SK-N-SH treated with all-trans-retinoic acid at 6 μM for 48 hours (cell line): Measurements from ENCODE around the gene EXOSC10.

Experiments
- ATAC-seq: fragments of 200-7000 bp; cut with Tn5 transposase; 3 replicates; pipeline ENCODE4 v1.9.1; 2020; ENCODE audit warnings: mild to moderate bottlenecking, moderate library complexity
- ARNTL ChIP-seq: fragments of 450-650 bp; formaldehyde crosslinking; IDR thresholded peaks from 2 replicates; pipeline ENCODE4 v1.5.0; 2020; ENCODE audit warnings: low read depth, mild to moderate bottlenecking, moderate library complexity, borderline replicate concordance
- BACH2 ChIP-seq: fragments of 250-450 bp; sonication (Bioruptor Pico); IDR thresholded peaks from 2 replicates; pipeline ENCODE4 v1.9.0; 2021; ENCODE audit warnings: mild to moderate bottlenecking, borderline replicate concordance
- CREB5 ChIP-seq: fragments of 250-450 bp; sonication (Bioruptor Pico); IDR thresholded peaks from 2 replicates; pipeline ENCODE4 v1.5.1; 2020; ENCODE audit warnings: low read depth, mild to moderate bottlenecking, moderate library complexity
- CSDC2 ChIP-seq: fragments of 250-450 bp; sonication (Bioruptor Pico); IDR thresholded peaks from 2 replicates; pipeline ENCODE4 v1.5.0; 2020; ENCODE audit warnings: mild to moderate bottlenecking, moderate library complexity
- CSRNP3 ChIP-seq: fragments of 250-450 bp; sonication (Bioruptor Pico); IDR thresholded peaks from 2 replicates; pipeline ENCODE4 v1.5.1; 2021; ENCODE audit warnings: mild to moderate bottlenecking, moderate library complexity
- ESRRG ChIP-seq: fragments of 250-450 bp; sonication (Bioruptor Pico); IDR thresholded peaks from 2 replicates; pipeline ENCODE4 v1.6.1; 2021; ENCODE audit warnings: mild to moderate bottlenecking
- GLIS3 ChIP-seq: fragments of 250-450 bp; sonication (Bioruptor Pico); IDR thresholded peaks from 2 replicates; pipeline ENCODE4 v1.5.0; 2020; ENCODE audit warnings: mild to moderate bottlenecking, moderate library complexity
- OSR1 ChIP-seq: fragments of 250-450 bp; sonication (Bioruptor Pico); IDR thresholded peaks from 2 replicates; pipeline ENCODE4 v1.8.0; 2022; ENCODE audit warnings: moderate library complexity, mild to moderate bottlenecking, inconsistent platforms
- PPARA ChIP-seq: fragments of 250-450 bp; sonication (Bioruptor Pico); IDR thresholded peaks from 2 replicates; pipeline ENCODE4 v1.5.0; 2020; ENCODE audit warnings: mild to moderate bottlenecking, borderline replicate concordance
- RARB ChIP-seq: fragments of 250-450 bp; sonication (Bioruptor Pico); IDR thresholded peaks from 2 replicates; pipeline ENCODE4 v1.8.0; 2021; ENCODE audit warnings: mild to moderate bottlenecking, moderate library complexity
- SNAI2 ChIP-seq: fragments of 250-450 bp; sonication (Bioruptor Pico); IDR thresholded peaks from 2 replicates; pipeline ENCODE4 v1.5.0; 2020; ENCODE audit warnings: mild to moderate bottlenecking, moderate library complexity
- TCF4 ChIP-seq: fragments of 250-450 bp; sonication (Bioruptor Pico); IDR thresholded peaks from 2 replicates; pipeline ENCODE4 v1.8.0; 2021; ENCODE audit warnings: mild to moderate bottlenecking, moderate library complexity, borderline replicate concordance
- TOX ChIP-seq: fragments of 250-450 bp; sonication (Bioruptor Pico); IDR thresholded peaks from 2 replicates; pipeline ENCODE4 v1.8.0; 2021; ENCODE audit warnings: mild to moderate bottlenecking, moderate library complexity, borderline replicate concordance
- ZC3H10 ChIP-seq: fragments of 250-450 bp; sonication (Bioruptor Pico); IDR thresholded peaks from 2 replicates; pipeline ENCODE4 v1.5.1; 2021; ENCODE audit warnings: mild to moderate bottlenecking, moderate library complexity
- ZFP3 ChIP-seq: fragments of 250-450 bp; sonication (Bioruptor Pico); IDR thresholded peaks from 2 replicates; pipeline ENCODE4 v1.5.0; 2020; ENCODE audit warnings: mild to moderate bottlenecking, moderate library complexity
- ZFP30 ChIP-seq: fragments of 450-650 bp; formaldehyde crosslinking; IDR thresholded peaks from 2 replicates; pipeline ENCODE4 v1.5.0; 2022; ENCODE audit warnings: mild to moderate bottlenecking, moderate library complexity
- ZNF565 ChIP-seq: fragments of 450-650 bp; formaldehyde crosslinking; conservative IDR thresholded peaks from 2 replicates; pipeline ENCODE4 v1.5.0; 2020; ENCODE audit warnings: low read depth, mild to moderate bottlenecking, moderate library complexity
- ZNF8 ChIP-seq: fragments of 450-650 bp; formaldehyde crosslinking; IDR thresholded peaks from 2 replicates; pipeline ENCODE4 v1.5.0; 2020; ENCODE audit warnings: mild to moderate bottlenecking, moderate library complexity
- TF ChIP-seq, protein P1 (sequence below): fragments of 250-450 bp; sonication (Bioruptor Pico); IDR thresholded peaks from 2 replicates; pipeline ENCODE4 v1.5.0; 2020; ENCODE audit warnings: mild to moderate bottlenecking, moderate library complexity
- TF ChIP-seq, protein P2 (sequence below): fragments of 250-450 bp; sonication (Bioruptor Pico); IDR thresholded peaks from 2 replicates; pipeline ENCODE4 v1.8.0; 2021; ENCODE audit warnings: low read depth, mild to moderate bottlenecking, moderate library complexity, borderline replicate concordance

The EXOSC10 gene

GRCh38 chr1:11129649-11130390 lies 30.2 kb upstream of the EXOSC10 start:
- no peak for ATAC-seq
- TF ChIP-seq ZNF565 (CRISPR knock-in tag), result no peak
- TF ChIP-seq SNAI2, result no peak
- TF ChIP-seq, protein P1, sequence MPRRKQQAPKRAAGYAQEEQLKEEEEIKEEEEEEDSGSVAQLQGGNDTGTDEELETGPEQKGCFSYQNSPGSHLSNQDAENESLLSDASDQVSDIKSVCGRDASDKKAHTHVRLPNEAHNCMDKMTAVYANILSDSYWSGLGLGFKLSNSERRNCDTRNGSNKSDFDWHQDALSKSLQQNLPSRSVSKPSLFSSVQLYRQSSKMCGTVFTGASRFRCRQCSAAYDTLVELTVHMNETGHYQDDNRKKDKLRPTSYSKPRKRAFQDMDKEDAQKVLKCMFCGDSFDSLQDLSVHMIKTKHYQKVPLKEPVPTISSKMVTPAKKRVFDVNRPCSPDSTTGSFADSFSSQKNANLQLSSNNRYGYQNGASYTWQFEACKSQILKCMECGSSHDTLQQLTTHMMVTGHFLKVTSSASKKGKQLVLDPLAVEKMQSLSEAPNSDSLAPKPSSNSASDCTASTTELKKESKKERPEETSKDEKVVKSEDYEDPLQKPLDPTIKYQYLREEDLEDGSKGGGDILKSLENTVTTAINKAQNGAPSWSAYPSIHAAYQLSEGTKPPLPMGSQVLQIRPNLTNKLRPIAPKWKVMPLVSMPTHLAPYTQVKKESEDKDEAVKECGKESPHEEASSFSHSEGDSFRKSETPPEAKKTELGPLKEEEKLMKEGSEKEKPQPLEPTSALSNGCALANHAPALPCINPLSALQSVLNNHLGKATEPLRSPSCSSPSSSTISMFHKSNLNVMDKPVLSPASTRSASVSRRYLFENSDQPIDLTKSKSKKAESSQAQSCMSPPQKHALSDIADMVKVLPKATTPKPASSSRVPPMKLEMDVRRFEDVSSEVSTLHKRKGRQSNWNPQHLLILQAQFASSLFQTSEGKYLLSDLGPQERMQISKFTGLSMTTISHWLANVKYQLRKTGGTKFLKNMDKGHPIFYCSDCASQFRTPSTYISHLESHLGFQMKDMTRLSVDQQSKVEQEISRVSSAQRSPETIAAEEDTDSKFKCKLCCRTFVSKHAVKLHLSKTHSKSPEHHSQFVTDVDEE, result no peak
- no peak for TF ChIP-seq GLIS3 (CRISPR knock-in tag)
- no peak for TF ChIP-seq CREB5 (CRISPR knock-in tag)
- no peak for TF ChIP-seq CSDC2
- TF ChIP-seq TCF4 (CRISPR knock-in tag), result no peak
- TF ChIP-seq OSR1 (CRISPR knock-in tag), result no peak

GRCh38 chr1:11126569-11126968 lies 26.9 kb upstream of the EXOSC10 start:
- ATAC-seq, result no peak
- TF ChIP-seq ZFP30 (CRISPR knock-in tag) (no peak), OSR1 (CRISPR knock-in tag) (no peak), BACH2 (CRISPR knock-in tag) (no peak), CREB5 (CRISPR knock-in tag) (no peak)

GRCh38 chr1:11125931-11126330 lies 26.3 kb upstream of the EXOSC10 start:
- TF ChIP-seq OSR1 (CRISPR knock-in tag) (no peak), ZFP3 (no peak)
- TF ChIP-seq, protein P1, result no peak
- ATAC-seq, result no peak

- TF ChIP-seq GLIS3 (CRISPR knock-in tag) (no peak), ZC3H10 (CRISPR knock-in tag) (no peak), BACH2 (CRISPR knock-in tag) (no peak), TCF4 (CRISPR knock-in tag) (no peak), SNAI2 (no peak), CSRNP3 (CRISPR knock-in tag) (no peak), ZNF8 (CRISPR knock-in tag) (no peak), TOX (CRISPR knock-in tag) (no peak), OSR1 (CRISPR knock-in tag) (no peak), PPARA (CRISPR knock-in tag) (no peak), ARNTL (CRISPR knock-in tag) (no peak), ZNF565 (CRISPR knock-in tag) (no peak), ZFP3 (no peak), RARB (CRISPR knock-in tag) (no peak), CREB5 (CRISPR knock-in tag) (no peak), ESRRG (CRISPR knock-in tag) (no peak)
- TF ChIP-seq, protein P2, sequence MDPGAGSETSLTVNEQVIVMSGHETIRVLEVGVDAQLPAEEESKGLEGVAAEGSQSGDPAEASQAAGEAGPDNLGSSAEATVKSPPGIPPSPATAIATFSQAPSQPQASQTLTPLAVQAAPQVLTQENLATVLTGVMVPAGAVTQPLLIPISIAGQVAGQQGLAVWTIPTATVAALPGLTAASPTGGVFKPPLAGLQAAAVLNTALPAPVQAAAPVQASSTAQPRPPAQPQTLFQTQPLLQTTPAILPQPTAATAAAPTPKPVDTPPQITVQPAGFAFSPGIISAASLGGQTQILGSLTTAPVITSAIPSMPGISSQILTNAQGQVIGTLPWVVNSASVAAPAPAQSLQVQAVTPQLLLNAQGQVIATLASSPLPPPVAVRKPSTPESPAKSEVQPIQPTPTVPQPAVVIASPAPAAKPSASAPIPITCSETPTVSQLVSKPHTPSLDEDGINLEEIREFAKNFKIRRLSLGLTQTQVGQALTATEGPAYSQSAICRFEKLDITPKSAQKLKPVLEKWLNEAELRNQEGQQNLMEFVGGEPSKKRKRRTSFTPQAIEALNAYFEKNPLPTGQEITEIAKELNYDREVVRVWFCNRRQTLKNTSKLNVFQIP, result no peak
- ATAC-seq, result no peak
Measured at GRCh38 chr1:11124965-11125364, 25.3 kb upstream of the EXOSC10 start.
